GM12878 (cell line): ENCODE measurements around the gene TMEM182. TPM values are rescaled to one million over a fixed set of nuclear protein-coding genes. Genes with fewer than 3 reads are reported as not detected.

ENCODE experiments used
- ATAC-seq: fragments of 200-7000 bp; cut with Tn5 transposase; 3 replicates; pipeline ENCODE4 v1.9.1; 2020; ENCODE audit warnings: mild to moderate bottlenecking, moderate library complexity
- BruUV-seq: library from RNA; stranded (reverse); fragments of 400-500 nt; replicated peaks from 2 replicates; lab custom pipeline; 2021; lab: Mats Ljungman, UMichigan
- CTCF ChIA-PET: fragments of 300-600 bp; sonication (Branson Sonifier 250); formaldehyde crosslinking; extraction: SDS; loops from one replicate; lab custom pipeline; 2021; ENCODE audit warnings: inconsistent platforms; lab: Yijun Ruan, JAX
- POLR2A ChIA-PET: fragments of 350-600 bp; formaldehyde crosslinking; extraction: SDS; loops from one replicate; lab custom pipeline; 2021; ENCODE audit warnings: inconsistent platforms; lab: Charles Lee
- RAD21 ChIA-PET: fragments of 300-600 bp; sonication (Branson Sonifier 250); formaldehyde crosslinking; loops from one replicate; lab custom pipeline; 2023; ENCODE audit warnings: antibody characterized with exemption; ENCODE audit not compliant: unreplicated experiment; lab: Charles Lee
- SMC1A ChIA-PET: fragments of 300-600 bp; sonication (Branson Sonifier 250); formaldehyde crosslinking; loops from one replicate; lab custom pipeline; 2023; ENCODE audit not compliant: unreplicated experiment, uncharacterized antibody; lab: Charles Lee
- DNase-seq: peaks from one replicate; pipeline ENCODE4 v3.0.0-alpha.2; 2011; ENCODE audit warnings: low read depth, low spot score
- FAIRE-seq: peaks from 3 replicates; lab custom pipeline; 2011; peaks lifted over from hg19 to GRCh38; lab: Jason Lieb, UNC
- H2AFZ ChIP-seq: 2 replicates; pipeline ENCODE4 v1.6.0; 2011; ENCODE audit warnings: low read depth, low read length, control low read depth; ENCODE audit not compliant: control insufficient read depth
- H3K27ac ChIP-seq: 2 replicates; pipeline ENCODE4 v1.5.1; 2011; ENCODE audit warnings: control low read depth; ENCODE audit not compliant: control insufficient read depth, insufficient read depth
- H3K27me3 ChIP-seq, 2 experiments: replicated peaks in 1 of 2; 2 replicates each; pipeline versions ENCODE4 v1.6.0 to v1.6.1; 2011; ENCODE audit warnings: low read length in 1 of 2; ENCODE audit not compliant: control insufficient read depth in 2 of 2, insufficient read depth in 2 of 2
- H3K36me3 ChIP-seq, 2 experiments: 2 replicates each; pipeline ENCODE4 v1.5.1; 2011; ENCODE audit warnings: low read length in 1 of 2; ENCODE audit not compliant: control insufficient read depth in 2 of 2, insufficient read depth in 2 of 2
- H3K4me1 ChIP-seq: 2 replicates; pipeline ENCODE4 v1.6.1; 2011; ENCODE audit warnings: mild to moderate bottlenecking, low read length, moderate library complexity, mixed read lengths; ENCODE audit not compliant: control insufficient read depth, insufficient read depth
- H3K4me2 ChIP-seq: 2 replicates; pipeline ENCODE4 v1.6.0; 2011; ENCODE audit warnings: control low read depth; ENCODE audit not compliant: control insufficient read depth, insufficient read depth
- H3K4me3 ChIP-seq: fragments of 200-600 bp; sonication (generic); 2 replicates; pipeline ENCODE4 v1.5.1; 2016
- H3K79me2 ChIP-seq: 2 replicates; pipeline ENCODE4 v1.6.0; 2011; ENCODE audit warnings: low read length; ENCODE audit not compliant: control insufficient read depth, insufficient read depth
- H3K9ac ChIP-seq: 2 replicates; pipeline ENCODE4 v1.8.0; 2011; ENCODE audit warnings: low read length, control low read depth, mixed read lengths; ENCODE audit not compliant: control insufficient read depth, insufficient read depth
- H3K9me3 ChIP-seq: replicated peaks from 3 replicates; pipeline ENCODE4 v1.5.1; 2011; ENCODE audit warnings: mild to moderate bottlenecking, low read length; ENCODE audit not compliant: control insufficient read depth, insufficient read depth
- H4K20me1 ChIP-seq: 2 replicates; pipeline ENCODE4 v1.6.0; 2011; ENCODE audit not compliant: control insufficient read depth, insufficient read depth
- ASH2L ChIP-seq: fragments of 300-600, 200-600 bp; sonication (generic); IDR thresholded peaks from 2 replicates; pipeline ENCODE4 v1.6.1; 2017; ENCODE audit warnings: low read depth, mild to moderate bottlenecking, borderline replicate concordance
- CBFB ChIP-seq: IDR thresholded peaks from 2 replicates; pipeline ENCODE4 v1.6.1; 2016; ENCODE audit warnings: antibody characterized with exemption, low read depth
- CHD2 ChIP-seq: IDR thresholded peaks from 2 replicates; pipeline ENCODE4 v1.6.1; 2011; ENCODE audit warnings: low read depth, low read length, improper control_type of control experiment, borderline replicate concordance
- HDGF ChIP-seq: fragments of 450-650 bp; IDR thresholded peaks from 2 replicates; pipeline ENCODE4 v1.6.1; 2016; ENCODE audit warnings: antibody characterized with exemption
- IRF4 ChIP-seq: IDR thresholded peaks from 2 replicates; pipeline ENCODE4 v1.6.1; 2011; ENCODE audit warnings: low read depth, low read length
- LARP7 ChIP-seq: fragments of 450-650 bp; IDR thresholded peaks from 2 replicates; pipeline ENCODE4 v1.6.1; 2017; ENCODE audit warnings: mild to moderate bottlenecking
- PRDM15 ChIP-seq: fragments of 450-650 bp; formaldehyde crosslinking; IDR thresholded peaks from 2 replicates; pipeline ENCODE4 v1.4.0; 2020; ENCODE audit warnings: mild to moderate bottlenecking, moderate library complexity
- RBBP5 ChIP-seq: fragments of 200-600 bp; sonication (generic); conservative IDR thresholded peaks from 2 replicates; pipeline ENCODE4 v1.6.1; 2016
- SMAD1 ChIP-seq: fragments of 450-650 bp; IDR thresholded peaks from 2 replicates; pipeline ENCODE4 v1.6.1; 2018; ENCODE audit warnings: mild to moderate bottlenecking, low read depth; ENCODE audit not compliant: partially characterized antibody
- STAT1 ChIP-seq: fragments of 450-650 bp; conservative IDR thresholded peaks from 2 replicates; pipeline ENCODE4 v1.6.1; 2014; ENCODE audit warnings: antibody characterized with exemption, mild to moderate bottlenecking
- WRNIP1 ChIP-seq: IDR thresholded peaks from 2 replicates; pipeline ENCODE4 v1.6.1; 2011; ENCODE audit warnings: low read depth, low read length, improper control_type of control experiment, borderline replicate concordance
- ZBED1 ChIP-seq: IDR thresholded peaks from 2 replicates; pipeline ENCODE4 v1.6.1; 2016; ENCODE audit warnings: borderline replicate concordance
- ZNF384 ChIP-seq: IDR thresholded peaks from 2 replicates; pipeline ENCODE4 v1.6.1; 2012; ENCODE audit warnings: low read depth, mild to moderate bottlenecking, low read length, improper control_type of control experiment, borderline replicate concordance
- WGBS: methylation state at CpG from one replicate; pipeline ENCODE4 v1.1.6; 2016; ENCODE audit warnings: low lambda C conversion rate; ENCODE audit not compliant: insufficient replicate concordance, insufficient coverage; ENCODE audit errors: missing lambda C conversion rate; 5-methylcytosine and 5-hydroxymethylcytosine counted together
- in situ Hi-C: fragments of 300-500 bp; cut with MboI; formaldehyde crosslinking; loops from 9 replicates; pipeline ENCODE4 v1.14.3; 2018; ENCODE audit warnings: mixed read lengths
- intact Hi-C: fragments of 100-400 bp; cut with micrococcal nuclease; formaldehyde crosslinking; loops from one replicate; pipeline ENCODE4 v1.14.2; 2022; ENCODE audit not compliant: unreplicated experiment
- polyA plus RNA-seq, 11 experiments: library from polyadenylated mRNA; depleted of rRNA in 4 of 11; unstranded in 6 of 11; stranded (reverse) in 5 of 11; fragments of >200 nt; fragmentation: Nextera tagmentation in 4 of 11; fragmentation: Illumina TruSeq in 1 of 11; extraction: Ambion mirVana in 4 of 11; extraction: Trizol in 1 of 11; gene quantifications; 1 replicate in 1 of 11; 2 replicates in 10 of 11; pipeline versions ENCODE4 v1.2.1 to v1.2.3, GENCODE V29; 2011 to 2016; ENCODE audit warnings: inconsistent platforms in 2 of 11, missing spikeins in 2 of 11, low read depth in 1 of 11
- total RNA-seq, 4 experiments: library from RNA; depleted of rRNA in 3 of 4; stranded (reverse); fragments of >200 nt in 3 of 4; fragmentation: Illumina TruSeq in 1 of 4; extraction: Trizol in 1 of 4; gene quantifications; 2 replicates each; pipeline versions ENCODE4 v1.2.1 to v1.2.3, GENCODE V29; 2013 to 2021
- TF ChIP-seq, protein P1 (sequence below): IDR thresholded peaks from 2 replicates; pipeline ENCODE4 v1.6.1; 2012; ENCODE audit warnings: improper control_type of control experiment, low read depth, low read length; ENCODE audit not compliant: insufficient replicate concordance

The TMEM182 gene
- total and polyA plus RNA-seq, 10 of the 15 experiments (the other 5 are each of a cell fraction or from before 2014, with no cell fraction given) = 1.8 to 5.4 (median 3.1) TPM

GRCh38 chr2:102850888-102851287 lies 89.1 kb downstream of the TMEM182 start:
- Histone ChIP-seq H3K27ac (no peak overlapping the region), H3K36me3 (no peaks in the 10 kb centered on the region), H2AFZ (no peak overlapping the region), H3K4me2 (no peak overlapping the region), H3K4me1 (no peaks in the 10 kb centered on the region), H4K20me1 (no peaks in the 10 kb centered on the region), H3K79me2 (no peaks in the 10 kb centered on the region), H3K4me3 (no peak overlapping the region), H3K9ac (no peak overlapping the region), H3K9me3 (no peaks in the 10 kb centered on the region), H3K27me3 (peaks cover 0 to 1% of the 10 kb centered on the region in 2 experiments; a peak in 2 of 4 replicates)
- ATAC-seq (no peak), DNase-seq (no peak), FAIRE-seq (no peak)
- TF ChIP-seq IRF4 (no peak), ZBED1 (no peak), WRNIP1 (no peak), SMAD1 (no peak), HDGF (no peak), LARP7 (no peak), RBBP5 (no peak), CBFB (no peak), ZNF384 (no peak), CHD2 (no peak), STAT1 (no peak), ASH2L (no peak), PRDM15 (CRISPR knock-in tag) (no peak)
- TF ChIP-seq, protein P1, sequence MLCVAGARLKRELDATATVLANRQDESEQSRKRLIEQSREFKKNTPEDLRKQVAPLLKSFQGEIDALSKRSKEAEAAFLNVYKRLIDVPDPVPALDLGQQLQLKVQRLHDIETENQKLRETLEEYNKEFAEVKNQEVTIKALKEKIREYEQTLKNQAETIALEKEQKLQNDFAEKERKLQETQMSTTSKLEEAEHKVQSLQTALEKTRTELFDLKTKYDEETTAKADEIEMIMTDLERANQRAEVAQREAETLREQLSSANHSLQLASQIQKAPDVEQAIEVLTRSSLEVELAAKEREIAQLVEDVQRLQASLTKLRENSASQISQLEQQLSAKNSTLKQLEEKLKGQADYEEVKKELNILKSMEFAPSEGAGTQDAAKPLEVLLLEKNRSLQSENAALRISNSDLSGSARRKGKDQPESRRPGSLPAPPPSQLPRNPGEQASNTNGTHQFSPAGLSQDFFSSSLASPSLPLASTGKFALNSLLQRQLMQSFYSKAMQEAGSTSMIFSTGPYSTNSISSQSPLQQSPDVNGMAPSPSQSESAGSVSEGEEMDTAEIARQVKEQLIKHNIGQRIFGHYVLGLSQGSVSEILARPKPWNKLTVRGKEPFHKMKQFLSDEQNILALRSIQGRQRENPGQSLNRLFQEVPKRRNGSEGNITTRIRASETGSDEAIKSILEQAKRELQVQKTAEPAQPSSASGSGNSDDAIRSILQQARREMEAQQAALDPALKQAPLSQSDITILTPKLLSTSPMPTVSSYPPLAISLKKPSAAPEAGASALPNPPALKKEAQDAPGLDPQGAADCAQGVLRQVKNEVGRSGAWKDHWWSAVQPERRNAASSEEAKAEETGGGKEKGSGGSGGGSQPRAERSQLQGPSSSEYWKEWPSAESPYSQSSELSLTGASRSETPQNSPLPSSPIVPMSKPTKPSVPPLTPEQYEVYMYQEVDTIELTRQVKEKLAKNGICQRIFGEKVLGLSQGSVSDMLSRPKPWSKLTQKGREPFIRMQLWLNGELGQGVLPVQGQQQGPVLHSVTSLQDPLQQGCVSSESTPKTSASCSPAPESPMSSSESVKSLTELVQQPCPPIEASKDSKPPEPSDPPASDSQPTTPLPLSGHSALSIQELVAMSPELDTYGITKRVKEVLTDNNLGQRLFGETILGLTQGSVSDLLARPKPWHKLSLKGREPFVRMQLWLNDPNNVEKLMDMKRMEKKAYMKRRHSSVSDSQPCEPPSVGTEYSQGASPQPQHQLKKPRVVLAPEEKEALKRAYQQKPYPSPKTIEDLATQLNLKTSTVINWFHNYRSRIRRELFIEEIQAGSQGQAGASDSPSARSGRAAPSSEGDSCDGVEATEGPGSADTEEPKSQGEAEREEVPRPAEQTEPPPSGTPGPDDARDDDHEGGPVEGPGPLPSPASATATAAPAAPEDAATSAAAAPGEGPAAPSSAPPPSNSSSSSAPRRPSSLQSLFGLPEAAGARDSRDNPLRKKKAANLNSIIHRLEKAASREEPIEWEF = no peak
- in situ Hi-C loops (no loop called here), intact Hi-C loops (no loop called here)
- SMC1A ChIA-PET = no interaction called here
- RAD21 ChIA-PET = no interaction called here
- CTCF ChIA-PET = interaction anchor here (3.4 kb wide), 1 partner anchor 10 kb away, joined by 21 read pairs; no protein-coding TSS in a partner anchor
- POLR2A ChIA-PET = no interaction called here
- no TSS peak for BruUV-seq
- WGBS = 58% methylated on average over 6 of the region's 6 CpGs
